NOMO-1 treated with dmso at 0.1 percent for 144 hours (cell line): ENCODE data around the gene EIF4E1B.
"Not testable (repeated sequence)": the region's sequence is repeated elsewhere in the genome, so short reads cannot be mapped to it uniquely, and the experiment has no call there.

Experiments used
- DNase-seq: peaks from one replicate; lab custom pipeline; 2025; ENCODE audit not compliant: unreplicated experiment; lab: John Stamatoyannopoulos, UW

The EIF4E1B gene, protein sequence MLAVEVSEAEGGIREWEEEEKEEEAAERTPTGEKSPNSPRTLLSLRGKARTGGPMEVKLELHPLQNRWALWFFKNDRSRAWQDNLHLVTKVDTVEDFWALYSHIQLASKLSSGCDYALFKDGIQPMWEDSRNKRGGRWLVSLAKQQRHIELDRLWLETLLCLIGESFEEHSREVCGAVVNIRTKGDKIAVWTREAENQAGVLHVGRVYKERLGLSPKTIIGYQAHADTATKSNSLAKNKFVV

DNA sequence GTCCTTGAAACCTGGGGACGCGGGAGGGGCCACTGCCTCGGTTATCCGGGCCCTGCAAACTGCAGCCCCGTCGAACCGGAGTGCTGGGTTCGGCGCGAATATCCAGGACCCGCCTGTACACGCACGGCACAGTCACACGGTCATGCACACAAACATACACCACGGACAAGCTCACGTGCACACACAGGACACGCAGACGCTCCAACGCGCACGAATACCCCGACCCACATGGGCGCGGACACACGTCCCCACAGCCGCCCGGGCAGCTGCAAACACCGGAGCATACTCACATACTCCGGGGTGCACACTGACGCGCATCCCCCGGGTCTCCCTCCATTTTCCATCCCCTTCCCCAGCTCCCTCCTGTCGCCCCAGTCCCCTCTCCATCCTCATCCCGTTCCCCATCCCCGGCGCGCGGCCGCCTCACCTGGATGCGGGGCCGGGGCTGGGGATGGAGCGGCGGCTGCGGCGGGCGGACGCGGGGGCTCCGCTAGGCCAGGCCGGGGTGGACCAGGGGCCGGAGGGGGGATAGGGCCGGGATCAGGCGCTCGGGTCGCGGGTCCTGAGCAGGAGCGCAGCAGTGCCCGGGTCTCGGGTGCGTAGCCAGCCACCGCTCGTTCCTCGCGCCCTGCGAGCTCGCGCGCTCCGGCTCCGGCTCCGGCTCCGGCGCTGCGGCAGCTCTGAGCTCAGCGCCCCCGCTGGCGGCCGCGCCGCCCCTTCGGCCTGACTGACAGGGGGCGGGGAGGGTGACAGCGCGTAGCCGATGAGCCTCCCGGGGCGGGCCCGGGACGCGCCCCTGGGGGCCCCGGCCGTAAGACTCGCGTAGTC lies at the start of gene EIF4E1B, which contains the start of gene SNCB:
Gene EIF4E1B (plus strand): TSS at position 823 of the 828 bp plus-strand sequence. CDS start 12,113 bp downstream, outside the sequence.
Gene SNCB (minus strand): TSS at position 682 of the 828 bp plus-strand sequence. CDS start 880 bp downstream, outside the sequence.
- DNase-seq, result no peak

DNA sequence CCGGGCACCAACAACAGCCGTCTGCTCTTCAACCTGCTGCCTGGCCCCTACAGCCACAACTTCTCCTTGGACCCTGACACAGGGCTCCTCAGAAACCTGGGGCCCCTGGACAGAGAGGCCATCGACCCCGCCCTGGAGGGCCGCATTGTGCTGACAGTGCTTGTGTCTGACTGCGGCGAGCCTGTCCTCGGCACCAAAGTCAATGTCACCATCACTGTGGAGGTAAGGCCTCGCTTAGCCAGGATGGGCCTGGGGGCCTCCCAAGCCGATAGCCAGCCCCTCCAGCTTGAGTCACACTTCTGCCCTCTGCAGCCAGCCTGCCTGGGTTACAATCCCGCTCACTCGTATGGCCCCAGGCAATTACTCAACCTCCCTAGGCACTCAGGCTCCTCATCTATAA lies 49.1 kb upstream of the EIF4E1B start:
- DNase-seq, result no peak

DNA sequence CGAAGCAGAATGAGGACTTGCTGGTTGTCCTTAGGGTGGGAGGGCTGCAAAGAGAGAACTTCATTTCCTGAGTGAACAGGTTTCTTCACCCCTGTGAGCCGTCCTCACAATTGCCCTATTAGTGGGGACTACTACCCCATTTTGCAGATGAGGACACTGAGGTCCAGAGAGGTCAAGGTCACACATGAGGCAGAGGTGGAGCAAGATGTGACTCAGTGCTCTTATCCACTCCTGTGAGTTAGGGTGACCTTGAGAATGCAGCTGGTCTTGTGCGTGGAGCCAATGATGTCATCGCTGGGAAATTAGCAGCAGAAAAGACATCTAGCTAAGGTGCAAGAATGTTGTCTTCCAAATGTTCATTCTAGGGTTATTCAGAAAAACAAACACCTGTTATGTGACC lies 47.4 kb upstream of the EIF4E1B start:
- no peak for DNase-seq

DNA sequence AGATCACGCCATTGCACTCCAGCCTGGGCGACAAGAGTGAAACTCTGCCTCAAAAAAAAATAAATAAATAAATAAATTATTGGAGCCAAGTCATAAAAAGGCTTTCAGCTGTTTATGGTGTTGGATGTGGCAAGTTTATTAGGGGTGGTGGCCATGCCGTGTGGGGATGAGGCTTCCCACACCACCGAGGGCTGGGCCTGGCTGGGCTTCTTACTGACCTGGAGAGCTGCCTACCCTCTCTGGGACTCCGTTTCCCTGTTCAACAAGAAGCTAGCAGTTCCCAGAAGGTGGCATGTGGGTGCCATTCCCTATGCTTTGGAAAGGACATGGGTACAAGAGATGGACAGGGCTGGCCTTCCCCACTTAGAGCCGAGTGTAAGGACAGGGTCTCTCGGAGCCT lies 43.1 kb upstream of the EIF4E1B start:
- no peak for DNase-seq

DNA sequence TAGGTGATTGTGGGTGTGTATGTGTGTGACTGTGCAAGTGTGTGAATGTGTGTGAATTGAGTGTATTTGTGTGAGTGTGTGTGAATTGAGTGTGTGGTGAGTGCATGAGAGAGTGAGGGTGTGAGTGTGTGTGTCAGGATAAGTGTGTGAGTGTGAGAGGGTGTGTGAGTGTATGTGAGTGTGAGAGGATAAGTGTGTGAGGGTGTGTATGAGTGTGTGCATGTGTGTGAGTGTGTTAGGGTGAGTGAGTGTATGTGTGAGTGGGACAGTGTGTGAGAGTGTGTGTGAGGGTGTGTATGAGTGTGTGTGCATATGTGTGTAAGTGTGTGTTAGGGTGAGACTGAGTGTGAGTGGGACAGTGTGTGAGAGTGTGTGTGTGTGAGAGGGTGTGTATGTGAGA lies 42.2 kb upstream of the EIF4E1B start:
- no peak for DNase-seq

DNA sequence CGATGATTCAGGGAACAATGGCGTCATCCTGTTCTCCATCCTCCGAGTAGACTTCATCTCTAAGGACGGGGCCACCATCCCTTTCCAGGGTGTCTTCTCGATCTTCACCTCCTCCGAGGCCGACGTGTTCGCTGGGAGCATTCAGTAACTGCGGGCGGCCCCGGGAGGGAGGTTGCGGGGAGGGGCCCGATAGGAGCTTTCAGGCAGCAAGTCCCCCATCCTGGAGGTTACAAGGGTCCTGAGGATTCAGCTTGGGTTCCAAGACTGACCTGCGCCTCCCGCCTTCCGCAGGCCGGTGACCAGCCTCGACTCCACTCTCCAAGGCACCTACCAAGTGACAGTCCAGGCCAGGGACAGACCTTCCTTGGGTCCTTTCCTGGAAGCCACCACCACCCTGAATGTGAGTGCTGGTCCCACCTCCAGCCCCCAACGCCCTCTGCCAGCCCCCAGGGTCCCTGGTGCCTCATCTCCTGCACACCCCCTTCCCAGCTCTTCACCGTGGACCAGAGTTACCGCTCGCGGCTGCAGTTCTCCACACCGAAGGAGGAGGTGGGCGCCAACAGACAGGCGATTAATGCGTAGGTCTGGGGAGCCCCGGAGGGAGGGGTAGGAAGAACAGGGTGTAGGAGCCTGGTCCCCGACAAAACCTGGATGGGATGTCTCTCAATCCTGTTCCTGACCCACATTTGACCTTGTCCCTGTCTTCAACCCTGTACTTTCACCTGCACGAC lies 41.3 kb upstream of the EIF4E1B start:
- DNase-seq, result no peak

DNA sequence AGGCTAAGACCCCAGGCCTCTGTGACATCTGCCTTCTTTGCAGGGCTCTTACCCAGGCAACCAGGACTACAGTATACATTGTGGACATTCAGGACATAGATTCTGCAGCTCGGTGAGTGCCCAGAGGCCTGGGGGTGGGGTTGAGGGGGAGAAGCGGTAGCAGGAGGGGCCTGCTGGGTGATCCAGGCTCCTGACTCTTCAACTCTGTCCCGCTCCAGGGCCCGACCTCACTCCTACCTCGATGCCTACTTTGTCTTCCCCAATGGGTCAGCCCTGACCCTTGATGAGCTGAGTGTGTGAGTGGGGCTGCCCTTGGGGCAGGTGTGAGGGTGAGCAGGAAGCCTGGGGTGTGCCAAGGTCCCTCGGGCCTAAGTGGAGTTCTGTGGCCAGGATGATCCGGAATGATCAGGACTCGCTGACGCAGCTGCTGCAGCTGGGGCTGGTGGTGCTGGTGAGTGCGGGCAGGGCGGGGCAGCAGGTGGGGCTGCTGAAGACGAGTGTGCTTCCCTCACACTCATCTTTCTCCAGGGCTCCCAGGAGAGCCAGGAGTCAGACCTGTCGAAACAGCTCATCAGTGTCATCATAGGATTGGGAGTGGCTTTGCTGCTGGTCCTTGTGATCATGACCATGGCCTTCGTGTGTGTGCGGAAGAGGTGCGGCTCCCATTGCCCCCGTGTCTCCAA lies 40.3 kb upstream of the EIF4E1B start:
- no peak for DNase-seq

DNA sequence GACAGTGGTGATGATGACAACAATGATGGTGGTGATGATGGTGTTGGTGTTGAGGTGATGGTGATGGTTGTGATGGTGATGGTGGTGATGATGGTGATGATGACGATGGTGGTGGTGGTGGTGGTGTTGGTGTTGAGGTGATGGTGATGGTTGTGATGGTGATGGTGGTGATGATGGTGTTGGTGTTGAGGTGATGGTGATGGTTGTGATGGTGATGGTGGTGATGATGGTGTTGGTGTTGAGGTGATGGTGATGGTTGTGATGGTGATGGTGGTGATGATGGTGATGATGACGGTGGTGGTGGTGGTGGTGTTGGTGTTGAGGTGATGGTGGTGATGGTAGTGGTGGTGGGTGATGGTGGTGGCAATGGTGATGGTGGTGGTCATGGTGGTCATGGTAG lies 38.8 kb upstream of the EIF4E1B start:
- DNase-seq, result not testable (repeated sequence)

DNA sequence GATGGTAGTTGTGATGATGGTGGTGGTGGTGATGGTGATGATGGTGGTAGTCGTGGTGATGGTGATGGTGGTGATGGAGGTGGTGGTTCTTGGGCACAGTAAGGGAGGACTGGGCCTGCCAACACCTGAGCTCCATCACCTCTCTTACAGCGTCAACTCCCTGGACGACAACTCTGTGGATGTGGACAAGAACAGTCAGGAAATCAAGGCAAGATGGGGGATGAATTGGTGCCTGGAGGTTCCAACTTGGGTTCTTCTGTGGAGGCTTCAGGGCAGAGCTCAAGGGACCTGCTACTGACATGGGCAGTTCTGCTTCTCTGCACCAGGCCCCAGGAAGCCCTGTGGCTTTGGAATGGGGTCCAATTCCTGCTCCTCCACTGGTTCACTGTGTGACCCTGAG lies 37.9 kb upstream of the EIF4E1B start:
- DNase-seq, result no peak

DNA sequence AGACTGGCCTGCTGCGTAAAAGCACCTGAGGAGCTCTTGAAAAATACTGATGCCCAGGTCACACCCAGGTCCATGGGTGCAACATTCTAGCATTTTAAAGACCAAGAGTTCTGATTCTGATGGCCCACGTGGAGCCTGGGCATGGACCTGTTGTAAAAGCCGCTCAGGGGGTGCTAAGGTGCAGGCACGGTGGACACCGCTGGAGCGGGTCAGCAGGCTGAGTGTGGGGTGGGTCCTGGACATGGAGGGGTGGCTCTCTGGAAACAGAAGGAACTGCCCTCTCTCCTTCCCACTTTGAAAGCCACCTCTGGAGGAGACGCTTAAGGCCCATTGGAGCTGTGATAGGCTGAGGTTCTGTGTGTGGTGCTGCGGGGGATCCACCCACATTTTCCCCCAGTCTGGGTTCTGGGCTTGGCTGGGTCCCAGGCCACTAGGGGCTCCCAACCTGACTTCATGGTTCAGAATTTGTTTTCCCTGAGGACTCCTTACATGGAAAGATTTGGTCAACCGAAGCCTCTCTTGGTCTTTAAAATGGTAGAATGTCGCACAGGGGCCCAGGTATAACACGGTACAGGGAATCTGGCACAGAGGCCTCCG lies 37.1 kb upstream of the EIF4E1B start:
- no peak for DNase-seq

DNA sequence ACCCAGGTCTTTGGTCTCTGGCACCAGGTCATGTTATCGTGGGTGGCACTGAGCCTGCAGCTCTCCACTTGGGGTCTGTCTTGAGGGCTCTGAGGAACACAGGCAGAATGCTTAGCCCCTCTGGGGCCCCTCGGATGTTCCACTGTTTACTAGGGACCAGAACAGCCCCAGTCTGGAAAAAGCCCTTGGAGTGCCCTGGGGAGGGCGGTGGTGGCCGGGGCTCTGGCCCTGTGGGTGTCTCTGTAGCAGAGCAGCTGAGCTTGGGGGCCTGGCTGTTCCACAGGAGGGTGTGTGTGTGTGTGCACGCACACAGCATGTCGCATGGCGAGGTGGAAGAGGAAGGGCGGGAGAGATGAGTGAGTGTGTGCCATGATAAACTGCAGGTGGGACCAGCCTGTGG lies 35.9 kb upstream of the EIF4E1B start:
- no peak for DNase-seq

DNA sequence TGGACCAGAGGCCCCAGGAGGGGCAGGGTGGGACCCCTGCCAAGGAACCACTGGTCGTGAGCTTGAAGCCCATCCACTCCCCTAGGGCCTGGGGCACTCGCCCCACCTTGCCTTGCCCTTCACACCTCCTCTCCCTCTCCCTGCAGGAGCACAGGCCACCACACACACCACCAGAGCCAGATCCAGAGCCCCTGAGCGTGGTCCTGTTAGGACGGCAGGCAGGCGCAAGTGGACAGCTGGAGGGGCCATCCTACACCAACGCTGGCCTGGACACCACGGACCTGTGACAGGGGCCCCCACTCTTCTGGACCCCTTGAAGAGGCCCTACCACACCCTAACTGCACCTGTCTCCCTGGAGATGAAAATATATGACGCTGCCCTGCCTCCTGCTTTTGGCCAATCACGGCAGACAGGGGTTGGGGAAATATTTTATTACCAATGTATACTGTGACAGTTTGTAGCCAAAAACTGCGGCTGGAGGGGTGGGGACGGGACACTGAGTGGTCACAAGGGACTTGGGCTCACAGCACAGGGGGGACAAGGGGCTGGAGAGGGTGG lies 35.0 kb upstream of the EIF4E1B start:
- DNase-seq, result no peak

DNA sequence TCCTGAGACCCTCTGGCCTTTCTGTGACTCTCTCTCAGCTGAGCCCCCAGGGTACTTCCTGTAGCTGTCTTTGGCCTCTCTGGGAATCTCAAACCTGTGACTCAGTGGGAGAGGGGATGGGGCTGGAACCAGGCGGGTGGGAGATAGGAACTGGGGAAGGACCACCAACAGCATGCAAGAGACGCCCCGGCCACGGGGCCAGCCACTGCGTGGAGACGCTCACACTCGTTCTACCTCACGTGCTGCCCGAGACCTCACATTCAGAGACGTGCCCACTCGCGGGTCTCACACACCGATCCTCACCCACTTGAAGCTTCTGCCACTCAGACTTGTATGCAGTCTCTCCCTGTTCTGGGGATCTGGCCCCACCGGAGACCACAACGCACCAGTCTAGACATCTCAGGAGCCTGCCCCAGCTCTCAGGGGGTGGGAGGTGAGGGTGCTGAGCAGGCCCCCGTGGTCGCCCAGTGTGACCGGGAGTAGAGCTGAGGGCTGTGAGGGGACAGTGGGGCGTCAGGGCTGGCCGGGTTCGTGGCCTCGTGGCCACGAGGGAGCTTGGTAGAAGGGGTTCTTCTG lies 34.3 kb upstream of the EIF4E1B start:
- DNase-seq, result no peak

DNA sequence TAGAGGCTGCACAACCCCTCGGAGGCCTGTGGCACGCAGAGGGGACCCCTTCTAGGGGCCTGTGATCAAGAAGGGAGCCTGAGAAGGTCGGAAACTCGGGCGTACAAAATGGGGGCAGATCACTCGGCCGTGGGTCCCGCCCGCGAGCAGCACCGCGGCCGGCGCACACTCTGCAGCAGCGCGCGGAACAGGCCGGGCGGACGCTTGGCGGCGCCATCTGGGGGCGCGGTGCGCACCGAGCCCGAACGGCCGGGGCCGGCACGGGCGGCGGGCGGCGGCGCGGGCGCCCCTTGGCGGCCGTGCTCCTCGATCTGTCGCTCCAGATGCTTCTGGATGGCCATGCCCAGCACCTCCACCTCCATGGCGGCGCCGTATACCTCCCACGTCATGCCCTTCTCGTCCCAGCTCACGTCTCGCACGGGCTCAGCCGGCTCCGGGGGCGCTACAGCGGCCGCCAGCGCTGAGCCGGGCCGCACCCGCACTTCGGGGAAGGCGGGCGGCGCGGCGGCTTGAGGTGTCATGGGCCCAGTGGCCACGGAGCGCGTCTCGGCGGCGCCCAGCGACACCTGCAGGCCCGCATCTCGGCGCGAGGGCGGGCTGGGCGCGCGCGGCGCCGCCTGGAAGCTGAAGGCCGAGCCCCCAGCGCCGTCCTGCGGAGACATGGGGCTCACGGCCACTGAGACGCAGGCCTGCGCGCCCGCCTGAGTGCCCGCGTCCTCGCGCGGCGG lies 33.6 kb upstream of the EIF4E1B start:
- no peak for DNase-seq

DNA sequence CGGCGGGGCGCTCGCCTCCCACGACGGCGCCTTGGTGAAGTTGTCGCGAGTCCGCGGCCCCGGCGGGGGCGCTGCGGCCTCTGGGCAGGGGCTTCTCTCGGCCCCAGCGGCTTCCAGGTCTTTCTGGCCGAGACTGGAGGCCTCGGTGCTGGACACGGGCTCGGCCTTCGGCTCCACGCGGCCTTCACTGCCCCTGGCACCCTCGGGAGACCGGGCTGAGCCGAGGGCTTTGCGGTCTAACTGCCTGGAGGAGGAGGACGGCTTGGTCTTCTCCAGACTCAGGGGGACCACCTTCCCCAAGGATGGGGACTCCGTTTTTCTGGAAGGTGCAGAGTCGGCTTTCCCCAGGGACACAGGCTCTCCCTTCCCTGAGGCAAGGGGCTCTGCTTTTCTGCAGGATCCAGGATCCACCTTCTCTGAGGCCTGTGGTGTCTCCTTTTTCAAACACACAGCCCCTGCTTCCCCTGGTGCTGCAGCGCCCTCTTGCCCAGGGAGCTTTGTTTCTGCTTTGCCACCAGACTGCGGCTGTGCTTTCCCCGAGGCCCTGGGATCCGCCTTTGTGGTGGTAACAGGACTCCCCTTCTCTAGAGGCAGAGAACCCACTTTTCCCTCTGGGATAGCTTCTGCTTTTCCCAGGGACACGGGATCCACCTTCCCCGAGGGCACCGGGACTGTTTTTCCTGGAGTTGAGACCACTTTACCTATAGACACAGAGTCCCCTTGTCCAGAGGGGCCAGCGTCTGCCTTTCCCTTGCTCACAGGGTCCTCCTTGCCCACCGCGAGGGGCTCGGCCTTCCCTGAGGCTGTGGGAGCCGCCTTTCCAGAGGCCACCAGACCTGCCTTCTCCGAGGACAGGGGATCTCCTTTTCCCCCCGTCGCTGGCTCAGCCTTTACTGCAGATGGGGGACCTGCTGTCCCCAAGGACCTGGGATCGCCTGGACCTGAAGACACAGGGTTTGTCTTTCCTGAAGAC lies 32.8 kb upstream of the EIF4E1B start:
- no peak for DNase-seq

DNA sequence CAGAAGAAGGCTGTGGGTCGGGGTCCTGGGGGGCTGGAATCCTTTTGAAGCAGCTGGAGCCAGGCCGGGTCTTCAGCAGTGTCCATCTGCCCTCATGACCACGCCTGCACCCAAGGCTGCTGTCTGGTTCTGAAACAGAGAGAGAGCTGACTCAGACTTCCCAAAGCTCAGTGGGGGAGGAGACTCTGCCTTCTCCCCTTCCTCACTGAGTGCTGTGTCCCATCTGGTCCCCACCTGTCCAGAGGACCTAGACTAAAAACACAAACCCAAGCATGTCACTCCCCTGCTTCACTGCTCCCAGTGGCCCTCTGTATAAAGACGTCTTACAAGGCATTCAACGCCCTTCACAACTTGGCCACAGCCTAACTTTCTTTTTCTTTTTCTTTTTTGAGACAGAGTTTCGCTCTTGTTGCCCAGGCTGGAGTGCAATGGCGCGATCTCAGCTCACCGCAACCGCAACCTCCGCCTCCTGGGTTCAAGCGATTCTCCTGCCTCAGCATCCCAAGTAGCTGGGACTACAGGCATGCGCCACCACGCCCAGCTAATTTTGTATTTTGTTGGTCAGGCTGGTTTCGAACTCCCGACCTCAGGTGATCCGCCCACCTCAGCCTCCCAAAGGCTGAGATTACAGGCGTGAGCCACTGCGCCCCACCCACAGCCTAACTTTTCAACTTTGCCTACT lies 30.6 kb upstream of the EIF4E1B start:
- DNase-seq, result not testable (repeated sequence)

DNA sequence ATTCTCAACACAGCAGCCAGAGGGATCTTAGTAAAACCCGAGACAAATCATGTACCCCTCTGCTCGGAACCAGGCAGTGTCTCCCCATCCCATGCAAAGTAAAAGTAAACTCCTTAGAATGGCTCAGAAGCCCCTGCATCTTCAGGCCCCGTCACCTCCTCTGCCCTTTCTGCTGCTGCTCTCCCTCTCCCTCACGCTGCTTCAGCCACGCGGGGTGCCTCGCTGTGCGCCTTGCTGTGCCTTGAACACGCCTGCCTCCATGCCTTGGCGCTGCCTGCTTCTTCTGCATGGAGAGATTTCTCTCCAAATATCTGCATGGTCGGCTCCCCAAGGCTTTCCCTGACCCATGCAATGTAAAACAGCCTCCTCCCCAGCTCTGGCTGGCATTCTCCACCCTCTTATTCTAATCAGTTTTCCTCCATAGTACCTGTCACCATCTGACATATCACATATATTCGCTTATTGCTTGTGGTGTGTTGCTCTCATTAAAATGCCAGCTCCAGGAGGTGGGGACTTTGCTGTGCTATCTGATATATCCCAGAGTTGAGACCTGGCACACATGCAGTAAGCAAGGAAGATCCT lies 28.5 kb upstream of the EIF4E1B start:
- no peak for DNase-seq
